Liver (tissue), 9 donors: ENCODE results near the gene PLCB2. TPM values are rescaled to one million over a fixed set of nuclear protein-coding genes. Genes with fewer than 3 reads are reported as not detected.

Experiments used
- DNase-seq: peaks from one replicate; pipeline ENCODE4 v3.0.0-alpha.2; 2017; ENCODE audit warnings: low spot score
- H3K27ac ChIP-seq, 2 donors: one replicate each; pipeline ENCODE4 v1.7.0; 2013; ENCODE audit warnings: inconsistent platforms in 2 of 2, low read length in 2 of 2, control low read depth in 1 of 2, low read depth in 1 of 2, mild to moderate bottlenecking in 1 of 2
- H3K27me3 ChIP-seq, 4 donors: one replicate each; pipeline versions ENCODE4 v1.6.1 to v1.7.0; 2013; ENCODE audit warnings: low read length in 3 of 4, inconsistent platforms in 1 of 4, mild to moderate bottlenecking in 1 of 4, moderate library complexity in 1 of 4; ENCODE audit not compliant: control insufficient read depth in 4 of 4, insufficient read depth in 4 of 4
- H3K36me3 ChIP-seq, 4 donors: one replicate each; pipeline versions ENCODE4 v1.6.1 to v1.7.0; 2013; ENCODE audit warnings: low read length in 3 of 4, mild to moderate bottlenecking in 3 of 4, low read depth in 1 of 4, moderate library complexity in 1 of 4; ENCODE audit not compliant: control insufficient read depth in 4 of 4, insufficient read depth in 3 of 4
- H3K4me1 ChIP-seq, 4 donors: one replicate each; pipeline versions ENCODE4 v1.6.1 to v1.7.0; 2013; ENCODE audit warnings: low read length in 3 of 4, mild to moderate bottlenecking in 3 of 4, moderate library complexity in 1 of 4; ENCODE audit not compliant: control insufficient read depth in 4 of 4, insufficient read depth in 4 of 4
- H3K4me3 ChIP-seq, 3 donors: one replicate each; pipeline versions ENCODE4 v1.6.1 to v1.7.0; 2013; ENCODE audit warnings: low read length in 3 of 3, control low read depth in 1 of 3, low read depth in 1 of 3, mild to moderate bottlenecking in 1 of 3
- H3K9ac ChIP-seq, 2 donors: one replicate each; pipeline ENCODE4 v1.7.0; 2013; ENCODE audit warnings: low read length in 2 of 2, mild to moderate bottlenecking in 2 of 2, moderate library complexity in 2 of 2, control low read depth in 1 of 2, low read depth in 1 of 2
- H3K9me3 ChIP-seq, 4 donors: one replicate each; pipeline versions ENCODE4 v1.6.1 to v1.7.0; 2013; ENCODE audit warnings: low read length in 3 of 4; ENCODE audit not compliant: control insufficient read depth in 4 of 4
- ATF3 ChIP-seq: IDR thresholded peaks from 2 replicates; pipeline ENCODE4 v1.6.1; 2016; ENCODE audit warnings: antibody characterized with exemption
- EGR1 ChIP-seq, 2 donors: IDR thresholded peaks; 2 replicates each; pipeline ENCODE4 v1.6.1; 2016 to 2018; ENCODE audit warnings: antibody characterized with exemption in 2 of 2, low read depth in 2 of 2
- FOXA1 ChIP-seq: IDR thresholded peaks from 2 replicates; pipeline ENCODE4 v1.6.1; 2016; ENCODE audit warnings: antibody characterized with exemption
- FOXA2 ChIP-seq: IDR thresholded peaks from 2 replicates; pipeline ENCODE4 v1.6.1; 2016; ENCODE audit warnings: antibody characterized with exemption
- GABPA ChIP-seq, 2 donors: IDR thresholded peaks in 1 of 2; conservative IDR thresholded peaks in 1 of 2; 2 replicates each; pipeline ENCODE4 v1.6.1; 2016; ENCODE audit warnings: antibody characterized with exemption in 2 of 2, mild to moderate bottlenecking in 1 of 2, moderate library complexity in 1 of 2
- HNF4A ChIP-seq, 2 donors: conservative IDR thresholded peaks; 2 replicates each; pipeline ENCODE4 v1.6.1; 2016; ENCODE audit warnings: antibody characterized with exemption in 2 of 2, mild to moderate bottlenecking in 2 of 2
- HNF4G ChIP-seq: IDR thresholded peaks from 2 replicates; pipeline ENCODE4 v1.6.1; 2016; ENCODE audit warnings: antibody characterized with exemption
- JUND ChIP-seq, 2 donors: IDR thresholded peaks; 2 replicates each; pipeline ENCODE4 v1.6.1; 2016; ENCODE audit warnings: antibody characterized with exemption in 2 of 2
- MAX ChIP-seq: IDR thresholded peaks from 2 replicates; pipeline ENCODE4 v1.6.1; 2016; ENCODE audit warnings: antibody characterized with exemption
- NR2F2 ChIP-seq: IDR thresholded peaks from 2 replicates; pipeline ENCODE4 v1.6.1; 2016; ENCODE audit warnings: antibody characterized with exemption
- RAD21 ChIP-seq, 2 donors: IDR thresholded peaks; 2 replicates each; pipeline ENCODE4 v1.6.1; 2016; ENCODE audit warnings: antibody characterized with exemption in 2 of 2, mild to moderate bottlenecking in 2 of 2
- REST ChIP-seq: IDR thresholded peaks from 2 replicates; pipeline ENCODE4 v1.6.1; 2016; ENCODE audit warnings: antibody characterized with exemption, mild to moderate bottlenecking
- RXRA ChIP-seq, 2 donors: IDR thresholded peaks; 2 replicates each; pipeline ENCODE4 v1.6.1; 2017 to 2018; ENCODE audit warnings: antibody characterized with exemption in 2 of 2, mild to moderate bottlenecking in 1 of 2
- SP1 ChIP-seq: IDR thresholded peaks from 2 replicates; pipeline ENCODE4 v1.6.1; 2018; ENCODE audit warnings: antibody characterized with exemption, mild to moderate bottlenecking
- TAF1 ChIP-seq: conservative IDR thresholded peaks from 2 replicates; pipeline ENCODE4 v1.6.1; 2016; ENCODE audit warnings: antibody characterized with exemption, mild to moderate bottlenecking
- YY1 ChIP-seq: IDR thresholded peaks from 2 replicates; pipeline ENCODE4 v1.6.1; 2016; ENCODE audit warnings: antibody characterized with exemption, mild to moderate bottlenecking
- ZBTB33 ChIP-seq: IDR thresholded peaks from 2 replicates; pipeline ENCODE4 v1.6.1; 2016; ENCODE audit warnings: antibody characterized with exemption
- whole genome bisulfite sequencing: extraction: QIAGEN DNeasy Blood & Tissue Kit; methylation state at CpG from one replicate; pipeline ENCODE4 v1.1.7; 2013; 5-methylcytosine and 5-hydroxymethylcytosine counted together
- polyA plus RNA-seq, 2 donors: library from polyadenylated mRNA; stranded (reverse) in 1 of 2; unstranded in 1 of 2; fragments of 200-250 nt in 1 of 2; fragments of >200 nt in 1 of 2; fragmentation: Nextera tagmentation in 1 of 2; extraction: Ambion mirVana in 1 of 2; gene quantifications; one replicate each; pipeline versions ENCODE4 v1.2.1 to v1.2.3, GENCODE V29; 2013 to 2015
- total RNA-seq, 2 donors: library from RNA; depleted of rRNA; stranded (reverse); fragments of >200 nt; gene quantifications; one replicate each; pipeline ENCODE4 v1.2.3, GENCODE V29; 2014
- TF ChIP-seq, protein P1 (sequence below): fragments of 150-350 bp; IDR thresholded peaks from 2 replicates; pipeline ENCODE4 v1.5.1; 2017; ENCODE audit warnings: improper control_type of control experiment, low read depth, low read length; ENCODE audit not compliant: missing input control
- donor health status: healthy.
- donor health status: healthy.
- donor health status: healthy.
- donor health status: healthy.
- donor health status: healthy.

Gene PLCB2
- total and polyA plus RNA-seq, 4 donors, result 2.1 to 13.3 (median 7.6) TPM

DNA sequence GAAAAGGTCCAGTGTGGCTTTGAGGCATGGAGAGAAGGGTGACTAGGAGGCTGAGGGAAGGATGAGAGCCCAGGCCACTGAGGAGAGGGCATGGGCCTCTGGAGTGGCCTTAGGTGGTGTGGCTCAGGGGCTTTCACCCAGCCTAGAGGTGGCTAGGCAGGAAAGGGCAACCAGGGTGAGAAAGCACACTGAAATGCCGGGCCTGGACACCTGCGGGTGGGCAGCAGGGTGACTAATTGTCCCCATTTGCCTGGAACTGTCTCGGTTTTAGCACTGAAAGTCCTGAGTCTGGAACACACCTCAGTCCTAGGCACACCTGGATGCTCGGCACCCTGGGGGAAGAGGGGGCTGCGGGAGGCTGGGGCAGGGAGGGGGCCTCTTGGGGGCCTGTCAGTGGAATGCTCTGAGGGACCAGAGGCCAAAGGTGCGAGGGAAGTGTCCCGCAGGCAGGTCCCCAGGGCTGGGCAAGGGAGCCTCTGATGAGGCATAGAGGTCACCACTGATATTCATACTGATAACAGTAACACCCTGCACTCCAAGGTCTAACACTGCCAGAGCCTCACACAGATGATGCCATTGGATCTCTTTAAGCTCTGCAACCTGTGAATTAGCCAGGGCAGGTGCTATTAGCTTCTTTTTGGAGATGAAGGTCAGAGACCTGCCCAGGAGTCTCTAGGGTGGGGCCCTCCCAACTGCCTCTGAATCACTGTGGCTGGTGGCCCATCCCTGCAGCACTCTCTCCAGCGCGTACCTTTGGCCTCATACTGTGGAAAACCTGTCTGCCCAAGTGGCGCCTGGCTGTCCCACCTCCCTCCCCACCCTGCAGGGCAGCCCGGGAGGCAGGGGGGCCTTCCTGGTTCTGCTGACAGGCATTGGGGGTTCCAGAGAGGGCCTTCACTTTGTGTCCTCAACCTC lies 40.1 kb upstream of the PLCB2 start:
- no peak for DNase-seq
- Histone ChIP-seq H3K36me3 (no peaks in the 10 kb centered on the region), H3K27me3 (no peaks in the 10 kb centered on the region), H3K4me1 (peaks cover 0 to 3% (median under 1%) of the 10 kb centered on the region in 4 donors), H3K4me3 (no peak overlapping the region), H3K27ac (no peak overlapping the region), H3K9me3 (no peaks in the 10 kb centered on the region), H3K9ac (no peak overlapping the region)
- TF ChIP-seq HNF4G (no peak), SP1 (no peak), EGR1 (IDR thresholded peaks at IDR 0.05; ENCODE audit: low read depth in 2 of 2) (no peak), TAF1 (no peak), MAX (no peak), REST (no peak), JUND (IDR thresholded peaks at IDR 0.05) (no peak), NR2F2 (no peak), YY1 (no peak), FOXA2 (no peak), RXRA (IDR thresholded peaks at IDR 0.05) (no peak), ZBTB33 (no peak), HNF4A (conservative IDR thresholded peaks at IDR 0.05) (no peak), RAD21 (IDR thresholded peaks at IDR 0.05) (no peak), GABPA (IDR thresholded peaks at IDR 0.05 in 1 of 2, conservative IDR thresholded peaks at IDR 0.05 in 1 of 2) (no peak), ATF3 (no peak), FOXA1 (no peak)
- TF ChIP-seq, protein P1, sequence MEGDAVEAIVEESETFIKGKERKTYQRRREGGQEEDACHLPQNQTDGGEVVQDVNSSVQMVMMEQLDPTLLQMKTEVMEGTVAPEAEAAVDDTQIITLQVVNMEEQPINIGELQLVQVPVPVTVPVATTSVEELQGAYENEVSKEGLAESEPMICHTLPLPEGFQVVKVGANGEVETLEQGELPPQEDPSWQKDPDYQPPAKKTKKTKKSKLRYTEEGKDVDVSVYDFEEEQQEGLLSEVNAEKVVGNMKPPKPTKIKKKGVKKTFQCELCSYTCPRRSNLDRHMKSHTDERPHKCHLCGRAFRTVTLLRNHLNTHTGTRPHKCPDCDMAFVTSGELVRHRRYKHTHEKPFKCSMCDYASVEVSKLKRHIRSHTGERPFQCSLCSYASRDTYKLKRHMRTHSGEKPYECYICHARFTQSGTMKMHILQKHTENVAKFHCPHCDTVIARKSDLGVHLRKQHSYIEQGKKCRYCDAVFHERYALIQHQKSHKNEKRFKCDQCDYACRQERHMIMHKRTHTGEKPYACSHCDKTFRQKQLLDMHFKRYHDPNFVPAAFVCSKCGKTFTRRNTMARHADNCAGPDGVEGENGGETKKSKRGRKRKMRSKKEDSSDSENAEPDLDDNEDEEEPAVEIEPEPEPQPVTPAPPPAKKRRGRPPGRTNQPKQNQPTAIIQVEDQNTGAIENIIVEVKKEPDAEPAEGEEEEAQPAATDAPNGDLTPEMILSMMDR, result no peak
- 87% methylated on average over 11 of the region's 11 CpGs for WGBS
